ENCODE measurements around the gene SND1.

The SND1 gene

GRCh38 chr7:128065872-128066271 lies 413.9 kb downstream of the SND1 start:
- DNase-seq = no peak

GRCh38 chr7:128066395-128066794 lies 414.4 kb downstream of the SND1 start:
- DNase-seq = no peak

DNA sequence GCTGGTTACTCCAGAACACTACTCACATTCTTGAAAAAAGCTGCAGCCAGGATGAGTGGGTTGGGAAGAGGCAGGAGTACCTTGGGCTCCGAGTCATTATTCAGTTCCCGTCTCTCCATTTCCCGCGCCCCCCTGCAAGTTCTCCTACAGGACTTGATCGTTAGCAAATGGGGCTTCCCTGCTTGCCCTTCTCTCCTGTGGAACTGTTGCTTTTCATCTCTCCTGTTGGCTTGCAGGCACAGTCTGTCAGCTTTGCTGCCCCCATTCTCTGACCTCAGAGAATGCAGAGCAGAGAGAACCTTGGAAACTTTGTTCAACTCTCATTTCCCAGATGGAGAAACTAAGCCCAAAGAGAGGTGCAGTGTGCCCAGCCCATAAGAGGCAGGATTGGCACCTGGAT lies 414.9 kb downstream of the SND1 start:
- DNase-seq = no peak

- no peak for DNase-seq
These were observed 416.0 kb downstream of the SND1 start for GRCh38 chr7:128067983-128068382.

DNA sequence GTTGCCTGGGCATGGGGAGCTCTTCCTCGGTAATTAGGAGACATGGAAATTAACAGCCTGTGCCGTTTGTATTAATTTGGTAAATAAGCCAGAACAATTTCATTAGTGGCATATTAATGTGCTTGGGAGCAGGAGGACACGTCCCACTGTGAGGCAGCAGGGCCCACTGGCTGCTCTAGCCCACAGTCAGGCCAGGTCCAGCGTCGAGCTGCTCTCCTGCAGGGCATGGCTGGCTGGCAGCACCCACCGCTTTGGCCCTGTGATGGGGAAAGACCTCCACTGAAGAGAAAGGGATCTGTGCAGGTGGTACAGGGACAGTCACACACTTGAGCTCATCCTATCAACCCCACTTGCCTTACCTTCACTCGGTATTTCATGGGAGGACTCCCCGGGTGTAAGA lies 416.8 kb downstream of the SND1 start:
- DNase-seq = no peak

- no peak for DNase-seq
These were observed 417.7 kb downstream of the SND1 start for GRCh38 chr7:128069373-128070364.

- DNase-seq = no peak
These were observed 419.4 kb downstream of the SND1 start for GRCh38 chr7:128071376-128071775.

DNA sequence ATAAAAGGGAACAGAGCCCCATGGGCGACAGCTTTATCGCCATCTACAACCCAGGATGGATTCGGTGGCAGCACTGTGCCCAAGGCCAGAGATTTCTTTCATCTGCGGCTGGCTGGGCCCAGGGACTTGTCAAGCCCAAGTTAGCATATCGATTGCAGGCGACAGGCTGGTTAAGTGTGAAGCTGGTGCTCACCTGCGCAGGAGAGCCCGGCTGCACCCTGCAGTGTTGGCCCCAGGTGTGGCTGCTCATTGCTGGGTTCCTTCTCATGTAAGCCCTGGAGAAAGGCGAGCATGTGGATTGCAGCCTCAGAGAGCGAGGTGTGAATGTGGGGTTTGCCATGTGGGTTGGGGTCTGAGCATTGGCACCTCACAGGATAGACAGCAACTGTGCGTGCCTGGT lies 419.8 kb downstream of the SND1 start:
- DNase-seq = no peak

- no peak for DNase-seq
These were observed 421.8 kb downstream of the SND1 start for GRCh38 chr7:128073671-128074310.

DNA sequence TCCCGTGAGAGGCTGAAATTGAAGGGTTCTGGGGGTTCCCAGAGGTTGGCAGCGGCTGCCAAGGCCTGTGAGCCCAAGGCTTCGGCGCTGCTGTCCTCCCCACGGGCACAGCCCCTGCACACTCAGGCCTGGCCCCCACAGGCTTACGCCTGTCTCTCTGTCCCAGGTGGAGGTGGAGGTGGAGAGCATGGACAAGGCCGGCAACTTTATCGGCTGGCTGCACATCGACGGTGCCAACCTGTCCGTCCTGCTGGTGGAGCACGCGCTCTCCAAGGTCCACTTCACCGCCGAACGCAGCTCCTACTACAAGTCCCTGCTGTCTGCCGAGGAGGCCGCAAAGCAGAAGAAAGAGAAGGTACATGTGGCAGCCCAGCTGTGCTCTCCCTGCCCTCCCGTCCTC lies 422.3 kb downstream of the SND1 start:
- no peak for DNase-seq

GRCh38 chr7:128074736-128075135 lies 422.7 kb downstream of the SND1 start:
- no peak for DNase-seq

DNA sequence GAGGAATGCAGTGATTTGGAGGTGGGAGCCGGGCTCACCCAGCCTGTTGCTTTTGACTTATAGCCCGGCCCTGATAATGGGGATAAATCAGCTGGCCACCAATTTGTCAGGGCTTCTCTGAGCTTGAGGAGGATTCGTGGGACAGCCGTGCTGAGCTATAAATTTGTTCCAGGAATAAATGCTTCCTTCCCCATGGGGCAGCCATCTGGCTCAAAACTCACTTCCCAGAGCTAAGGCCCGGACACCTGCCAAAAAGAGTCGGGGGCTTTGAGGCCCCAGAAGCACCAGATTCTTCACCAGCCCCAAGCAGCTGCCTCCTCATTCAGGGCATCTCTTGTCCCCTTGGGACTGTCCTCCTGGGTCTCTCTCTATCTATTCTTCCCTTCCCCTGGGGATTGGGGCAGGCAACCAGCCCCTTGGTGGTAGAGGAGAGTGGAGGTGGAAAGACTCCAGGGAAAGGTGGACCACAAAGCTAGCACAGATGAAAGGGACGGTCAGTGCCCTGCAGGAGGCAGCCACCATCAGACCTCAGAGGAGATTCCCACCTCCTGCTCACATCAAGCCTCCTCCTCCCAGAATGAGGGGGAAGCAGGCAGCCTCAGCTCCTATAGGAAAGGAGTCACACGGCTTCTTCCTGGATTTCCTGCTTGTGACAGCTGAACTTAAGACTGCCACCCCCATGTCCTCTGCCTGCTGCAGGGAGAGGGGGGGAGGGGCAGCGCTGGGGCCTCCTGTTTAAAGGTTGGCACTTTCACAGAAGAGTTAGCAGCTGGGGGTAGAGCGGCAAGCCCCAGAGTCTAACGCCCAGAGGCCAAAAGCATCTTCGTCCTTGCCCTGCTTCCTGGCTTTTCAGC lies 423.5 kb downstream of the SND1 start:
- DNase-seq = no peak

DNA sequence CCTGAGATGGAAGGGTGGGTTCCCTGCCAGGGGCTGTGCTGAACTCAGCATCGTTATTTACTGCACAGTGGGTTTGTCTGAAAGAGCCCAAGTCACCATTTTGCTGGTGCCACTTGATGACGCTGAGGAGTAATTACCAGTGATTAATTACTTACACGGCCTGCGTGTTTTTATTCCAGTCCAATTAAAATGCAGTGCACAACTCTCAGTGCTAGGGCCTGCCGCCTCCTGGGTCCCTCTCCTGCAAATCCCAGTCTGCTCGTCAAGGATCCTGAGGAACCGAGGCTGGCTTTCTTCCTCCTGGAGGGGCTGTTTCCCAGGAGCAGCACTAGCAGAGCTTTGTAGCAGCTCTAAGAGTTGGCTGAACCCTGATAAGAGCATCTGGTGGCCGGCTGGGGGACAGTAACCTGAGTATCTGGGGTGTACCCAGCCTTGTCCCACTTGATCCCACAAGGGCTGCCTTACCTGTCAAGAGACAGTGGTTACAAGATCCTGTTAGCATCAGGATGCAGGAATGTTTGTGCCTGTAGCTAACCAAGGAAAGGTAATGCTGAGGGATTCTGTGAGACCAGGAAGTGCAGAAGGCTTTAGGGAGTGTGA lies 424.3 kb downstream of the SND1 start:
- DNase-seq = no peak

GRCh38 chr7:128076796-128077271 lies 424.8 kb downstream of the SND1 start:
- no peak for DNase-seq

- no peak for DNase-seq
These were observed 426.3 kb downstream of the SND1 start for GRCh38 chr7:128078309-128078708.

DNA sequence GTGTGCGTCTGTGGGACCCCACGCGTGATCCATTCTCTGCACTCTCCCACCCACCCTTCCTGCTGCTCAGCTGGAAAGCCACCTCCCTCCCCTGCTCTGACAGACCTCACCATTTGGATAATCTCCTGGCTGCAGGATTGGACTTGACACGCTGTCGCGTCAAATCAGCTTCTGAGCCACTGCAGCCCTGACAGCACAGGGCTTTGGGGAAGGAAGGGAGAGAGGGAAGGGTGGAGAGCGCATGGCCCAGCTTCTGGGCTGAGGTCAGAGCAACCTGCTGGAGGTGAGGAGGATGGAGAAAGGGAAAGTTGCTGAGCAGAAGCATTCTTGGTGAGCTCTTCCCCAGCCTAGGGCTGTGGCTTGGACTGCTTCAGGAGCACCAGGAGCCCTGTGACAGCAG lies 428.2 kb downstream of the SND1 start:
- no peak for DNase-seq

DNA sequence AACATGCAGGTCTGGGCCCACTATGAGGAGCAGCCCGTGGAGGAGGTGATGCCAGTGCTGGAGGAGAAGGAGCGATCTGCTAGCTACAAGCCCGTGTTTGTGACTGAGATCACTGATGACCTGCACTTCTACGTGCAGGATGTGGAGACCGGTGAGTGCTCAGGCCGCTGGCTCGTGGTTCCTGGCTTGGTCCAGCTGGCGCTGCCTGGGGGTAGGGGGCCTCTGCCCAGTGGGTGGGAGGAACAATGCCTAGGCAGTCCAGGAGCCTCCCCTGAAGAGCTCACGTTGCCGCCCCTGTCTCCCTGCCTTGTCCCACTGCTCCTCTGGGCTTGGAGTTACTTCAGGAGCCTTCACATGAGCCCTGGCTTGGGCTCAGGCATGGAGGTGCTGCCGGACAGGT lies 429.4 kb downstream of the SND1 start:
- no peak for DNase-seq

GRCh38 chr7:128081808-128082207 lies 429.8 kb downstream of the SND1 start:
- DNase-seq = no peak

DNA sequence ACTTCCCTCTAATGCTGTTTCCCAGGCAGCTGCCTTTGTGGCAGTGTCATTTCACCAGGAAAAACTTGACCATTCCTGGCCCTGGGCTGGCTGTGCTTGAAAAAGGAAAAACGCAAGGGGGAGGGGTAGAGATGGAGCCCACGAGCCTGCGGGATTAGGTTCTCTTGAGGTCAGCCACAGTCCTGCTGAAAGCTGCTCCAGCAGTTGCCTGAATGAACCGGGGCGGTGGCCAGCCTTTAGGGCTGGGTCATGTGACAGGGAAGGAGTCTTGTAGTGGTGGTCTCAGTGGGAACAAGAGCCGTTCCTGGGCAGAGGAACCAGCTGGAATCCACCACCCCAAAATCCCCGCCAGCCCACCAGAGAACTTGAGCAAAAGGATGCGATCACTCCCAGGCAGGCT lies 430.4 kb downstream of the SND1 start:
- no peak for DNase-seq

DNA sequence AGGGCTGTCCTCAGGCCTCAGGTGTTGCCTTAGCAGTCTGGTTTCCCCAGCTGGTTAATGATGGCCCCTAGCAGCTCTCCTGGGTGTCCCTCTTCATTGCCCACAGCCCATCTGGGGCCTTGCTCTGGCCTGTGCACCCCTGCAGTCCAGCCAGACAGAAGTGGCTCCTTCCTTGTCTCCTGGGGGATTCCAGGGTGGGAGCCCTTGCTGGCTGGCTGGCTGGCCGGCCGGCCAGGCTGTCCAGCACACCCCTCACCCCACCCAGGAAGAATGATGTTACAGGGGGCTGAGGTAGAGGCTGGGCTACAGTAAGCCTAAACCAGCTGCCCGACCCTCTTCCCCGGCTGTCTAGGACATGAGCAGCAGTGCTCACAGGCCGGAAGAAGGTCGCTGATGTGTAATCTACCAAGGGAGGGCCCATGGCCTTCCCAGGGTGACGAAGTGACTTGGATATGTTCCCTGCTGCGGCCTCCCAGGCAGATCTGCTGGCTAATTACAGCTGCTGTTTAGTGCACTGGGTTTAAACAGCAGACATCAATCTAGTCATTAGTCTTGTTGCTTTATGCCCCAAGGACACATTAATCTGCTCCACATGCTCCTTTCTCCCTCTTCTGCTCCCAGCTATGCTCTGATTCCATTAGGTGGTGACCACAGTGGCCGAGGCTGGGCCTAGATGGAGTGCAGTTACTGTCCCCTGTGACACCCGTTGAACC lies 433.1 kb downstream of the SND1 start:
- no peak for DNase-seq

DNA sequence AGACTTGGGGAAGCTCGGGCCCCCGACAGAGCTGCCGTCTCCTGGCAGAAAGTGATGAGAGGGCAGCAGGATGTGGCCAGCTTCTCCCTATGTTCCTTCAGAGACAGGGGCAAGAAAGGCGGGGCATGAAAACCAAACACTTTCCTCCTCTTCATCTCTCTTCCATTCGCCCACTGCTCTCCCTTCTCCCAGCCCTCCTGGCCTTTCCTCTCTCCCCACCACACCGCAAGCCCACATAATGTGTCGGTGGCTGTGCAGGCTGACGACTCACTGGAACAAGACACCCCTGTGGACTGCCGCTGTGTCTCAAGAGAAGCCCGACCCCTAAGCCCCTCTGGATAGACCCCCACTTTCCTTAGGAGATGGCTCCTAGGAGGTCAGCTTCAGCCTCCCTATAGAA lies 438.5 kb downstream of the SND1 start:
- DNase-seq = no peak

DNA sequence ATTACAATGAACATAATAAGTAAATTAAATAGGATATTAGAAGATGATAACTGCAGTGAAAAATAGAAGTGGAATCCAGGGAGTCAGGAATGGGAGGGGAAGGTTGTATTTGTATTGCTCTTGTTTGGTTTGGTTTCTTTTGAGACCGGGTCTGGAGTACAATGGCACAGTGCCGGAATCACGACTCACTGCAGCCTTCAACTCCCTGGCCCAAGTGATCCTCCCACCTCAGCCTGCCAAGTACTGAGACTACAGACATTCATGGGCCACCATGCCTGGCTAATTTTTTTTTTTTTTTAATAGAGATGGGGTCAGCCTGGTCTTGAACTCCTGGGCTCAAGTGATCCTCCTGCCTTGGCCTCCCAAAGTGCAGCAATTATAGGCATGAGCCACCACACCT lies 439.1 kb downstream of the SND1 start:
- DNase-seq = no peak
